DMS 273 treated with DMSO at 0.1 percent for 48 hours (cell line): Measurements from ENCODE around the gene AP2A2.

Source experiments
- DNase-seq: peaks from one replicate; lab custom pipeline; 2025; lab: John Stamatoyannopoulos, UW

The AP2A2 gene

DNA sequence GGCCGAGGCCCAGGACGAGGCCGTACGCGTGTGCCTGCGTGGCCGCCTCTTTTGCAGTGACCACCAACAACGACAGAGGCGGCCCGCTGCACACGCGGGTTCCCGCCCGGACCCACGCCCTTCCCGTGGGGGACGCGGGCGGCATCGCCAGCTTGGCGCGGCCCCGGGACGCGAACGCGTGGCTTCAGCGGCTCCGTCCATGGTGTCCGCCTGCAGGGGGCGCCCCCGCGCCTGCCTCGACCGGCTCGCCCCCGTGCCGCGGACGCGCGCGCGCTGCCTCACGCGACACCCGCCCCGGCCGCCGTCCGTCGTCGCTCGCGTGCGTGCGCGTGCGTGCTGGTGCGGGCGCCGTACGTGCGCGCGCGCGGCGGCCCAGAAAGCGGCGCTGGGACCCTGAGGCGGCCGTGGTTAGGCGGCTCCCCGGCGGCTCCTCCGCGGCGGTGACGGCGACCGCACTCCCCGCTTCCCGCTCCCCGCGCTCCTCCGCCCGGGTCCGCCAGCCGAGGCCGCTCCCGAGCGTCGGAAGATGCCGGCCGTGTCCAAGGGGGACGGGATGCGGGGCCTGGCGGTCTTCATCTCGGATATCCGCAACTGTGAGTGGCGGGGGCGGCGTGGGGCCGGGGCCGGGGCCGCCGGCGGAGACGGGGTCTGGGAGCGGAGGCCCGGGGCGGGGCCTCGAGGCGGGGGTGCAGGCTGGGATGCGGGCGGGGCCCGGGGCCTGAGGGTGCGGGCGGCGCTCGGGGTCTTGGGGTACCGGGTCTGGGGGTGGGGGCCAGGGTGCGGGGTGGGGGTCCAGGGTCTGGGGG lies at the start of gene AP2A2:
Gene AP2A2 (plus strand): TSS at position 375 of the 806 bp plus-strand sequence. CDS start 152 bp downstream, at position 527.
- DNase-seq: peak; percentile 24

DNA sequence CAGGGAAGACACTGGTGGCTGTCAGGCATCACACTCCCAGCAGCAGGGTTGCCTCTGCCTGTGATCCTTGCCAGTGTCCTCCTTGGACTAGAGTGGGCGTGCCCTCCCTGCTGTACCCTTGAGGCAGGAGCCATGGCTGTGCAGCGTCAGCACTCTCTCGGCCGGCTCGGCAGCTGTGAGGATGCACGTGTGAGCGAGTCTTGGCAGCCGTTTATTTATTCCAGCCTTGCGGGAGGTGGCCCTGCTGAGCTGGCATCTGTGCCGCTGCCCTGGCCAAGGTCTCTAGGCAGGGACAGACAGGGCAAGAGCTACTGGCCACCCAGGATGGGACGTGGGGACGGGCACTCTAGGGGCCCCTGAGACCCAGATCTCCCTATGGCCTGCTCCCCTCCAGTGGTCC lies 49.1 kb upstream of the AP2A2 start:
- DNase-seq: peak; percentile 26

DNA sequence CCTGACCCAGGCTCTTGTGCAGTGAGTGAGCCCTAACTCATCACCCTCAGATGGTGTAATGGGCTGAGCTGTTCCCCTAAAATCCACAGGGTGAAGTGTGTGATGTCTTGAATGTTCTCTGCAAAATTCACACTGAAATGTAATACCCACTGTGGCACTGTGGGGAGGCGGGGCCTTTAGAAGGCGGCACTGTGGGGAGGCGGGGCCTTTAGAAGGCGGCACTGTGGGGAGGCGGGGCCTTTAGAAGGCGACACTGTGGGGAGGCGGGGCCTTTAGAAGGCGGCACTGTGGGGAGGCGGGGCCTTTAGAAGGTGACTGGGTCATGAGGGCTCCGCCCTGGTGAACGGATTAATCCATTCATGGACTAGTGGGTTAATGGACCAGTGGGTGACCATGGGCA lies 48.1 kb upstream of the AP2A2 start:
- no peak for DNase-seq

DNA sequence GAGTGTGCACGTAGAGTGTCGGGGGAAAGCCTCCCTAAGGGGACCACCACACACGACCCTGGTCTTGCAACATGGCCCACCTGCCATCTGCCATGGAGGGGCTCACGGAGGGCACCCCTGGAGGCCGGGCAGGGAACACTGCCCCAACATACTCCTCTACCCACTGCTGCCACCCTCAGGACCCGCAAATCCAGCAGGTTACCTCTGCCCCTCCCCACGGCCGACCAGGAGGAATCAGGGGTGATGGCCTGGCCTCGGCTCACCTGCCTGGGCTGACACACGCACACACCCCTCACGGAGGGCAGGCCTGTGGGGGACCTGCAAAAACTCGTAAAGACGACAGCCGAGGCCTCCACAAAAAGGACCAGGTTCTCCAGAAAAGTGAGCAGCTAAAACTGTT lies 45.2 kb upstream of the AP2A2 start:
- DNase-seq: no peak

DNA sequence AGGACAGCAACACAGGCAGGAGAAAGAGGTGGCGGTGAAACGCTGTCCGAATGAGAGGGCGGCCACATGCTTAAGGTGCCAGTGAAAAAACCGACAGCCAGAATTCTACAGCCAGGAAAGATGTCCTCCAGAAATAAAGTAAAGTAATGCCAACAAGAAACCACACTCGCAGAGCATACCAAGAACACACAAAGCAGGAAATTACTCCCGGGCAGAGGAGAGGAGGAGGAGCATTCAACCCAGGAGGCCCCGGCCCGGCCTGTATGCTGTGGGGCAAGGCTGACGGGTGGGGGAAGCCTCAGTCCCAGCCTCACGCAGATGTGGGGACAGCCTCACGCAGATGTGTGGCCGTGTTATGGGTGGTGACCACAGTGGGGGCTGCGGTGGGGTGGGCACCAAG lies 43.1 kb upstream of the AP2A2 start:
- no peak for DNase-seq

DNA sequence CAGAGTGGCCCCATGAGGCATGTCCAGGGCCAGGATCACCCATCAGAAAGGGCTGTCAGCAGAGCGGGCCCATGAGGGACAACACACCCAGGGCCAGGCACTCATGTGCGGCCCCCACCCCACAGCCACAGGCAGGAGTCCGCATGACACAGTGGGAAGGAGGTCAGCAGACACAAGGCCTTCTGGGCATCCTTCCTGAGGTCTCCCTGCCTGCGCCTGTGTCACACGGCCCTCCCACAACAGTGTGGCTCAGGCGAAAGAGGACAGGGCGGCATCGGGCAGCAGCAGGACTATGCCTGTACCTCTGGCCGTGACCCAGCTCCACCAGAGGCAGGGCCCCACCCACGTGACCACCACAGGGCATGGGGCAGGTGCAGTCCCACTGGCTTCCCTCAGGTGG lies 42.1 kb upstream of the AP2A2 start:
- no peak for DNase-seq

DNA sequence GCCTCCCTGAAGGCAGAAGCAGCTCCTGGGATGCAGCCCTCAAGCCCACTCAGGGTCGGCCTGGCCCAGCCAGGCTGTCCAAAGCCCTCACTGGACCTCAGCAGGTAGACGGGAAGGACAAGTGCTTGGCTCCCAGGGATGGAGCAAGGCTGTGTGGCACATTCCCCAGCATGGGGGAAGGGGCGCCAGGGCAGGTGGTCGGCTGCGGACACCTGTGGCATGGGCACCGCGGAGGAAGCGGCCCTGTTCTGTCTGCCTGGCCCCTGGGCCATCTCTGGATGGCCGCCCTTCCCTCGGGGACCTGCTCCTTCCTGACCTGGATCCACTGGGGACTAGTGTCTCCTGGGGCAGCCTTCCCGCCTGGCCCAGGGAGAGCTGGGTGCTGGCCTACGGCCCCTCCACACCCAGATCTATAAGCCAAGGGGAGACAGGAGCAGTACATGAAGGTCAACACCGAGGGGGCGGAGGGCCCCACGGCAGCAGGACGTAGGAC lies 41.0 kb upstream of the AP2A2 start:
- DNase-seq: no peak

DNA sequence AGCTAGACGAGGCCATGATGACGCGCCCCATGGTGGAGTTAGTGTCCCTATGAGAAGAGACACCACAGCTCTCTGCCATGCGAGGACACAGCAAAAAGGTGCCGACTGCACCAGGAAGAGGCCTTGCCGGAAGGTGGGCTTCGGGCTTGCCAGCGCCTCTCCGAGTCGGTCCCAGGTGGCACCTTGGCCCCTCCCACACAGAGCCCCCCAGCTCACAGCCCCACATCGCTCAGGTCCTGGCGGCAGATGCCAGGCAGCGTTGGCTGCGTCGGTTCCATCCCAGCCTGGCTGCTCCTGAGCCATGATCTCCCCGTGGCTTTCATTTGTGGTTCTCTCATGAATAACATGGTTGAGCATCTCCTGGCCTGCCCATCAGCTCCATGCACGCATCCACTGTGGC lies 39.1 kb upstream of the AP2A2 start:
- DNase-seq: no peak

DNA sequence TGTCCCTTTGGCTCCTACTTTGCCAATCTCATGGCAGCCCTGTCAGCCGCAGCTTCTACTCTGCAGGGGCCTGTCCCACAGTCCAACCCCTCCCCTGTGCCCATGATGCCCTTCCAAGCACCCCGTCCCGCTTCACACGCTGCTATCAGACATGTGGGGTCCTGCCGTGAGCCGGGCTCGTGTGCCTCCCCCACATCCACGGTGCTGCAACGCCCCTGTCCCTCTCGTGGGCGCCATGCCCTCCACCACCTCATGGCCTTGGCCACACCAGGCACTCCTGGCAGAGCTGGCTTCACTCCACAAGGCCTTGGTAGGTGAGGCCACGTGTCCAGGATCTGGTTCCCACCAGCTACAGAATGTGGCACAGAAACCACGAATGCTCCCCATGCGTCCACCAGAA lies 38.1 kb upstream of the AP2A2 start:
- no peak for DNase-seq

DNA sequence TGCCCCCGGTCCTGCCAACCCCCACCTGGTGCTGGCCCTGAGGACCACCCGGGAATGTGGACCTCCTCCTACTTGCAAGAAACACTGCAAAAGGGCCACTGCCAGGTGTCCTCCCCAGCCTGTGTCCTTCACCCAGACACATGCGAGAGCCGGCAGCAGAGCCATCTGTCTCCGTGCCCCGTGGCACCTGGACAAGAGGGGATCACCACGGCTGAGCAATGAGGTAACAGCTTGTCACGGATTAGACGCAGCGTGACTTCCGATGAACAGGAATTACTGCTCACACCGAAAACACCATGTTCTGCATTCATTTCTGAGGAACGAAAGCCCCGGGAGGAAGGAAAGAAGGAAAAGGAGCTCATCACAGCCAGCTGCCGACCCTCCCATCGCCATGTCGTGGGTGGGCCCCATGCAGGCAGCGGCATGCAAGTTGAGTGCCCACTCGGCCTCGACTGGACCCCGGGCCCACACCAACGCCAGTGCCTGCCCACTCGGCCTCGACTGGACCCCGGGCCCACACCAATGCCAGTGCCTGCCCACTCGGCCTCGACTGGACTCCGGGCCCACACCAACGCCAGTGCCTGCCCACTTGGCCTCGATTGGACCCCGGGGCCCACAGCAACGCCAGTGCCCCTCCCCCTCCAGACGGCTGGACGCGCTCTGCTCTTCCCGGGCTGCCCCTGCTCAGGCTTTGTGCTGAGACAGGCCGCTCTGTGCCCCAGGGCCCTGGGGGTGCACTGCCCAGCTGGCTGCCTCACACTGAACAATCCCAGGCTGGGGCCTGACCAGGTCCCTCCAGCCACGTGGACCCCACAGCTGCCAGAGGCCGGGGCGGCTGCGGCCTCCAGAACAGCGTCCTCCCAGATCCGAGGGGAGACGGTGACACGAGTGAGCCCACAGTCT lies 37.1 kb upstream of the AP2A2 start:
- DNase-seq: peak; percentile 18

DNA sequence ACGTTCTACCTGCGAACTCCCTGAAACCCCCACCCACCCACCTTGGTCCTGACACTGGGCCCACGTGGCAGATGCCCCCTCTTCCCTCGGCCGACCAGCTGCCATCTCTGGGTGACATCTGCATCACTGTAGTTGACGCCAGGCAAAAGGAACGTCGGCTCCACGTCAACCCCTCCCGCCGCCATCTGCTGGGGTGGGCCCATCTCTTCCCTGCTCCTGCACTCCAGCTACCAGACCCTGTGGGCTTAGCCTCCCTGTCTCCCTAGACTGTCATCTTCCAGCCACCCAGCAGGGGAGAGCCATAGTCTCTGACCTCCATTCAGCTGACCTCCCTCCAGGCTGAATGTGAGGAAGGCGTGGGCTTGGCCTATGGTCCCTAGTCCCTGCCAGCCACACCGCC lies 36.4 kb upstream of the AP2A2 start:
- DNase-seq: no peak

DNA sequence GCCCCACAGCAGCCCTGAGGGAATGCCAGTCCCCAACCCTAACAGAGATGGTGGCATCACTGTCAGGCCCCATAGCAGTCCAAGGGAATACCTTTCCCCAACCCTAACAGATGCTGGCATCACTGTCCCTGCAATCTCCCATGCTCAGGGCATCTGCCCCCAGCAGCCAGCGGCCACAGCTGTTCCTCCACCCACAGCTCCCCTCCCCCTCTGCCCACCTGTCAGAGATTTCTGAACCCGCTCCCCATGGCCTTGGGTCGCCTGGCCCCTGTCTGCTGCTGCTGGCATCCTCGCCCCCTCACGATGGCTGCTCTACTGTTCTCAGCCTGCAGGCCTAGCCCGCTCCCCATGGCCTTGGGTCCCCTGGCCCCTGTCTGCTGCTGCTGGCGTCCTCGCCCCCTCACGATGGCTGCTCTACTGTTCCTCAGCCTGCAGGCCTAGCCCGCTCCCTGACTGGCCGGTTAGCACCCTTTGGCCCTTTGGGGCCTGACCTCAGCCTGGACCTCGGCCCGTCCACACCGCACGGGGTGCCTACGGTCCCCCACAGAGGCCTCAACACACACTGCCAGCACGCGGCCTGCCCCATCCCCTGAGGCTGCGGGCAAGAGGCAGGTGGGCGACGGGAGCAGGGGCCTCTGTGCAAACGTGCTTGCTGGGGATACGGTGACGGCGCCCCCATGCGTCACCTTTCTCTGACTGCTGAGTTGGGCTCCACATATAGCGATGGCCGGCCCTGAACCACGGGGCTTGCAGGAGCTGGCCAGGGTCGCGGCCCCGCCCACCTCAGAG lies 35.8 kb upstream of the AP2A2 start:
- no peak for DNase-seq

DNA sequence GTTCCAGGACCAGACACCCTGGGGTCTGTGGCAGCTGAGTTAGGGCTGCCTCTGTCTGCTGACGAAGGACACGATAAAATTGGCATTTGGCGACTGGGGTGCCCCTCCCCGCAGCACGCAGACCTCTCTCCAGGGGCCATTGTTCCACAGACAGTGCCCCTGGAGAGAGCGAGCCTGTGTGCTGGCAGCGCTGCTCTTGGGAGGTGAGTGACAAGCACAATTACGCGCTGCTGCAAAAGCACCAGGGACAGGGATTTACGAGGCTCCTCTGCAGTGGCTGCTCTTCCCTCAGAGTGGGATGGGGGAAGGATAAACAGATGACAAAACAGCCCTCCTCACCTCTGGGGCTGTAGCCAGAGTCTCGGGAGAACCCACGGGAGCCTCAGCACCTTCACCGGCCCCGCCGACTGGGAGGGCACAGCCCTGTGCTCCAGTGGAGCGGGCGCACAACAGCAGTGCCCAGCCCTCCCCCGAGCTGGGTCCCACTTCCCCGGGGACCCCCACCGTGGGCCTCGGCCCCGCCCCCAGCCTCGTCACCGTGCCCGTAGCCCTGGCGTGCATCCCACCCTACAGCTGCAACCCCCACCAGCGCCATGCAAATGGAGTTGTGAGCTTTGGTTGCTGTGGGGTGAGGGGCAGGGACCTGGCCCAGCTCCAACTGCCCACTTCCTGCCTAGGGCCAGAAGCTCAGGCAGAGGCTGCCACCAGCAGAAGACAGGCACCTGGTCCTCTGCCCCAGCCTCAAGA lies 34.7 kb upstream of the AP2A2 start:
- DNase-seq: no peak

DNA sequence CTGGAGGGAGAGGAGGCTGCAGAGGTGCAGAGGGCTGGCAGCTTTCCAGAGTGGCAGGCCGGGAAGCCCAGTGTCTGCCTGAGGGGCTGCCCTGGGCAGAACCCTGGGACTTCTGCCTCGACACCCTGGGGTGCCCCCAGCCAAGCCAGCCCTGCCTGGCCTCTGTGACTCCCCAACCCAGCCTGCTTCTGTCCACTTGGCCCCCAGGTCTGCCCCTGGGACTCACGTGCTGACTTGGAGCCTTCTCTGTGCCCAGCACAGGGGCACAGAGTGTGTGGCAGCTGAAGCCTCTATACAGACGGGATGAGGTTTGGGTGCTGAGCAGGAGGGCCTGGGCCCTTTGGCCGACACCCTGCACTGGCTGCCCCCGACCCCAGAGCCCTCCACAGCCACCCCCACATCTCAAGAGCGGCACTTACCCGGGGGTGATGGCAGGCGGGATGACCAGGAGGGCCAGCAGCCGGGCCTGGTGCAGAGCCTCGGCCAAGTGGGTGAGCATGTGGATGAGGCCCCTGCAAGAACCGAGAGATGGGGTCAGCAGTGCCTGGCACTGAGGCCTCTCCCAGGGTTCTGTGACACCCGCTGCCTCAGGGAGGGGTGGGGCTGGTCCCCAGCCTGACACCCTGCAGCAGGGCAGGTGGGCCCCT lies 32.5 kb upstream of the AP2A2 start:
- DNase-seq: no peak

DNA sequence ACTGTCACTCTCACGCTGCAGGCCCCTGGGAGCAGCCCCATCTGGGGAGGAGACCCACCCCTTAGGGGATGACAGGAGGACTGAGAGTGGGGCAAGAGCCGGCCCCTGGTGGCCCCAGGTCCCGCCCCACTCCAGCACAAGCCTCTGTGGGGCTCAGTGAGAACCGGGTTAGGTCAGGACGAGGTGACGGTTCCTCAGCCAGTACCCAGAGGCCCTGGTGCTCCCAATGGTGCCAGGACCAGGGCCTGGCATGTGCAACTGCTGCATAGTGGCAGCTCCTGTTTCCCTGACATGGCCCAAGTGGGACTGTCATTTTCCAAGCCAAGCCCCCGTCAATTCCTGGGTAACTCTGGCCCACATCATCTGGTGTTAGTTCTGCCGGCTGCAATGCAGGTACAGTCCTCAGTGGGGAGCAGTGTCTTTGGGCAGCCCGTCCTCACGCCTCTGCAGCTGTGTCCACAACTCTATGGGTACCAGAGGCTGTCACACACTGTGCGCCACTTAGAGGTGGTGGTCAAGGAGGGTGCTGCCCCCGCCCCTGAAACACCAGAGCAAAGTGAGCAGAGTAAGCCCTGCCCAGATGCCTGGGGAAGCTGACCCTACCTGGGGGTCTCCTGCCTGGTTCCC lies 31.0 kb upstream of the AP2A2 start:
- DNase-seq: no peak

DNA sequence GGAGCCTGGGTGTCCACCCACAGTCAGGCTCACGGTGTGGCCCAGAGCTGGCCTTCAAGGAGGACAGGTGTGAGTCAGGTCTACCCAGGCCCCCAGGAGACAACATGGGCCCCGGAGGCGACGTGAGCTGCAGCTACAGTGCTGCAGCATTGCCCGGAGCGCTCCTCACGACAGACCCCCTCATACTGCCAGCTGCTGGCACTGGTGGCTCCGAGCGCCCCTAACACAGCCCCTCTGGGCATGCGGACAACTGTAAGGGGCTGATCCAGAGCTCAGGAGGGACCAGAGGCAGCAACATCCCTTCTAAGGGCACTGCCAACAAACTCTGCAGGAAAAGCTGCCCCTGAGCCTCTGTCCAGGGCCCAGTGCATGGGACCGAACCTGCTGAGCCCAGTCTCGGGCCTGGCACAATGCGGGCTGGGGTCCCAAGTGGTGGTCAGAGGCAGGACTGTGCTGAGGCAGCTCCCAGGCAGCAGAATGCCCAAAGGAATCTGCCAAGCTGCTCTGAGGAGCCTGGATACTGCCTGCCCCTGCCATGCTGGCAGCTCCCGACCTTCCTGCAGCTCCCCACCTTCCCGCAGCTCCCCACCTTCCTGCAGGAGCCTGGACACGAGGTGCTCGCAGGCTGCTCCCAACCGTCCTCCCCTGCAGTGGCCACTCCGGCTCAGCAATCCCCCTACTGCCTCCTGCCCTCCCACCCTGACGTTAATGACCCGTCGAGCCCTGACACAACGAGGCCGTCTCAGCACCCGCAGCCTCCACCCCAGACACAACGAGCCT lies 30.1 kb upstream of the AP2A2 start:
- DNase-seq: no peak

DNA sequence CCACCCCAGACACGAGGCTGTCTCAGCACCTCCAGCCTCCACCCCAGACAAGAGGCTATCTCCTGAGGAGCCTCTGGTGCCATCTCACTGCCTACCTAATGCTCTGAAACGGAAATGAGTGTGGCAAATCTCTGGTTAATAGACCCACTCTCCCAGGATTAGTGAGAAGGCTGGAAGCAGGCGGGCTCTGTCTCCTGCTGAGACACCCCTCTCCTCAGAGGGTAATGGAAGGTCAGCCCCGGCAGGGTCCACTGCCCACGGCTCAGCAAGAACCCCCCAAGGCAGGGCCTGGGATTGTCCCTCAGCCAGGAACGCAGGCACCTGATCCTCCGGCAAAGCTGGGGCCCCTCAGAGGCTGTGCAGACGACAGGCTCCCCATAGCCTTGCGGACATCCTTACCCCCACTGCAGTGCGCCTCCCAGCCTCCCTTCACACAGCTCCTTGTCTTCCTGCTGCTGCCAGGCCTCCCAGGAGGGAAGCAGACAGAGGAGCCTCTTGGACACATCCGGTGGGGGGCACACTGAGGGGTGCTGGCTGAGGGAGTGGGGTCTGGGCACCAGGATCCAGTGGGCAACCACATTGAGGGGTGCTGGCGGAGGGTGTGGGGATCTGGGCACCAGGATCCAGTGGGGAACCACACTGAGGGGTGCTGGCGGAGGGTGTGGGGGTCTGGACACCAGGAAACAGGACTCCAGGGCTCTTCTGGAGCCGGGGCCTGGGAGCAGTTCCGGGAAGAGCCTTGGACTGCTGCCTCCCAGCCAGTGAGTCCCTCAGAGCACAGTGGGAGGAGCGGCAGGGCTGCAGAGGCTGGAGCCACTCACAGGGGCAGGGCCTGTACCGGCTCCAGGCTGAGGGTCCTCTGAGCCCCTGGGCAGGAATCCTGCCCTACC lies 28.2 kb upstream of the AP2A2 start:
- no peak for DNase-seq

DNA sequence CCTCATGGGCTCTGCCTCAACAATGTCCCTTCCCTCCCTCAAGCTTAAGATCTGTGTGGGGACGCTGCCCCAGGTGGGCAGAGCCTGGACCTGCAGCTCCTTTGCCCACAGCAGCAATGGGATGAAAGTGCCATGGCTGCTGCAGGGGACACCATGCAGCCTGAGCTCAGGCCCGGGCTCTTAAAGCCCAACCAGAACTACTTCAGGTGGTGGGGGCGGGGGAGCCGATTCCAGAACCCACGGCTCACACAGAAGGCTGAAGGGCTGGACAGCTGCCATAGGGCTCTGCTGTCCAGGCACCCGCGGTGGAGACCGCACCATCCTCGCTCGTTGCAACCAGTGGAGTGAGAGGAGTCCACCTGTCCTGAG lies 27.5 kb upstream of the AP2A2 start:
- DNase-seq: no peak
